H9 (cell line): ENCODE measurements around the gene PLEKHD1. TPM values are rescaled to one million over a fixed set of nuclear protein-coding genes. Genes with fewer than 3 reads are reported as not detected.

Experiments
- DNase-seq: peaks from one replicate; pipeline ENCODE4 v3.0.0-alpha.2; 2017
- H2AFZ ChIP-seq: one replicate; pipeline ENCODE4 v1.6.1; 2013; ENCODE audit warnings: mild to moderate bottlenecking, low read length, control low read depth, moderate library complexity
- H2AK5ac ChIP-seq: 2 replicates; pipeline ENCODE4 v1.6.1; 2013; ENCODE audit warnings: low read length, control low read depth, mixed read lengths; ENCODE audit not compliant: insufficient read length
- H2BK120ac ChIP-seq: one replicate; pipeline ENCODE4 v1.6.1; 2013; ENCODE audit warnings: low read depth, mild to moderate bottlenecking, low read length, control low read depth, inconsistent platforms; ENCODE audit not compliant: poor library complexity, severe bottlenecking
- H2BK12ac ChIP-seq: 2 replicates; pipeline ENCODE4 v1.6.1; 2013; ENCODE audit warnings: low read length, control low read depth, mixed read lengths, low read depth; ENCODE audit not compliant: insufficient read length
- H2BK15ac ChIP-seq: 2 replicates; pipeline ENCODE4 v1.6.1; 2013; ENCODE audit warnings: low read depth, low read length, control low read depth
- H2BK20ac ChIP-seq: one replicate; pipeline ENCODE4 v1.6.1; 2013; ENCODE audit warnings: low read depth, mild to moderate bottlenecking, low read length, control low read depth, inconsistent platforms; ENCODE audit not compliant: poor library complexity, severe bottlenecking
- H2BK5ac ChIP-seq: 2 replicates; pipeline ENCODE4 v1.6.1; 2013; ENCODE audit warnings: low read length, control low read depth, mixed read lengths; ENCODE audit not compliant: insufficient read length
- H3K14ac ChIP-seq: 2 replicates; pipeline ENCODE4 v1.6.1; 2013; ENCODE audit warnings: low read length, control low read depth; ENCODE audit not compliant: insufficient read depth
- H3K18ac ChIP-seq: 2 replicates; pipeline ENCODE4 v1.6.1; 2013; ENCODE audit warnings: low read depth, mild to moderate bottlenecking, mixed read lengths, low read length, control low read depth; ENCODE audit not compliant: insufficient read length
- H3K23ac ChIP-seq: 2 replicates; pipeline ENCODE4 v1.6.1; 2013; ENCODE audit warnings: low read length, control low read depth, mixed read lengths, low read depth; ENCODE audit not compliant: insufficient read length
- H3K23me2 ChIP-seq: 2 replicates; pipeline ENCODE4 v1.6.1; 2013; ENCODE audit warnings: low read depth, mild to moderate bottlenecking, mixed read lengths, low read length, control low read depth; ENCODE audit not compliant: insufficient read length, poor library complexity, severe bottlenecking
- H3K27ac ChIP-seq: 2 replicates; pipeline ENCODE4 v1.5.1; 2013; ENCODE audit warnings: low read length, control low read depth, mixed read lengths, low read depth; ENCODE audit not compliant: insufficient read length
- H3K27me3 ChIP-seq: 2 replicates; pipeline ENCODE4 v1.6.1; 2013; ENCODE audit warnings: low read length, control low read depth, inconsistent platforms; ENCODE audit not compliant: insufficient read depth
- H3K4ac ChIP-seq: 2 replicates; pipeline ENCODE4 v1.6.1; 2013; ENCODE audit warnings: low read depth, mild to moderate bottlenecking, control low read depth, inconsistent platforms, low read length, moderate library complexity
- H3K4me1 ChIP-seq: 2 replicates; pipeline ENCODE4 v1.6.1; 2013; ENCODE audit warnings: low read length, control low read depth, inconsistent platforms; ENCODE audit not compliant: insufficient read depth
- H3K4me2 ChIP-seq: 2 replicates; pipeline ENCODE4 v1.6.1; 2013; ENCODE audit warnings: low read length, control low read depth, mixed read lengths; ENCODE audit not compliant: insufficient read length, insufficient read depth
- H3K56ac ChIP-seq: 2 replicates; pipeline ENCODE4 v1.6.1; 2013; ENCODE audit warnings: low read depth, mild to moderate bottlenecking, mixed read lengths, low read length, control low read depth; ENCODE audit not compliant: insufficient read length
- H3K79me1 ChIP-seq: 2 replicates; pipeline ENCODE4 v1.6.1; 2013; ENCODE audit warnings: low read depth, mild to moderate bottlenecking, moderate library complexity, low read length, control low read depth, inconsistent platforms; ENCODE audit not compliant: insufficient read depth, poor library complexity, severe bottlenecking
- H3K79me2 ChIP-seq: 2 replicates; pipeline ENCODE4 v1.6.1; 2013; ENCODE audit warnings: low read length, control low read depth, inconsistent platforms; ENCODE audit not compliant: insufficient read depth
- H3K9ac ChIP-seq: 2 replicates; pipeline ENCODE4 v1.6.1; 2013; ENCODE audit warnings: low read length, control low read depth, mixed read lengths; ENCODE audit not compliant: insufficient read length; ENCODE audit errors: extremely low read depth
- H3K9me3 ChIP-seq: one replicate; pipeline ENCODE4 v1.6.1; 2013; ENCODE audit warnings: low read depth, low read length, inconsistent platforms; ENCODE audit not compliant: control insufficient read depth
- H3T11ph ChIP-seq: one replicate; pipeline ENCODE4 v1.6.1; 2013; ENCODE audit warnings: mild to moderate bottlenecking, low read length, control low read depth, inconsistent platforms
- H4K20me1 ChIP-seq: one replicate; pipeline ENCODE4 v1.6.1; 2013; ENCODE audit not compliant: control insufficient read depth, insufficient read length, insufficient read depth
- H4K5ac ChIP-seq: 2 replicates; pipeline ENCODE4 v1.6.1; 2013; ENCODE audit warnings: low read depth, mild to moderate bottlenecking, mixed read lengths, low read length, control low read depth; ENCODE audit not compliant: insufficient read length
- H4K8ac ChIP-seq: replicated peaks from 2 replicates; pipeline ENCODE4 v1.6.1; 2013; ENCODE audit warnings: low read length, control low read depth, mixed read lengths, low read depth; ENCODE audit not compliant: insufficient read length
- H4K91ac ChIP-seq: 2 replicates; pipeline ENCODE4 v1.6.1; 2013; ENCODE audit warnings: low read depth, mild to moderate bottlenecking, moderate library complexity, mixed read lengths, low read length, control low read depth; ENCODE audit not compliant: insufficient read length
- H3K27ac Mint-ChIP-seq, 3 experiments: 2 replicates in 2 of 3; 3 replicates in 1 of 3; pipeline ENCODE4 v1.8.0; 2020 to 2021; ENCODE audit warnings: mixed read lengths in 3 of 3, mild to moderate bottlenecking in 1 of 3, moderate library complexity in 1 of 3
- H3K27me3 Mint-ChIP-seq: 2 replicates; pipeline ENCODE4 v1.8.0; 2021; ENCODE audit warnings: low read depth, mild to moderate bottlenecking, moderate library complexity, mixed read lengths
- H3K36me3 Mint-ChIP-seq, 3 experiments: 2 replicates in 2 of 3; 3 replicates in 1 of 3; pipeline ENCODE4 v1.8.0; 2020 to 2021; ENCODE audit warnings: low read depth in 3 of 3, mixed read lengths in 3 of 3; ENCODE audit not compliant: insufficient read depth in 1 of 3
- H3K4me1 Mint-ChIP-seq, 2 experiments: 2 replicates each; pipeline ENCODE4 v1.8.0; 2020; ENCODE audit warnings: mixed read lengths in 2 of 2
- H3K4me3 Mint-ChIP-seq, 2 experiments: 2 replicates in 1 of 2; 3 replicates in 1 of 2; pipeline ENCODE4 v1.8.0; 2020 to 2021; ENCODE audit warnings: mild to moderate bottlenecking in 2 of 2, mixed read lengths in 2 of 2, moderate library complexity in 1 of 2
- H3K9me3 Mint-ChIP-seq, 2 experiments: 2 replicates in 1 of 2; 3 replicates in 1 of 2; pipeline ENCODE4 v1.8.0; 2020; ENCODE audit warnings: mild to moderate bottlenecking in 2 of 2, mixed read lengths in 2 of 2, moderate library complexity in 1 of 2
- WGBS: extraction: QIAGEN DNeasy Blood & Tissue Kit; methylation state at CpG from one replicate; pipeline ENCODE4 v1.1.7; 2013; ENCODE audit warnings: missing lambda C conversion rate, low lambda C conversion rate, mixed read lengths; ENCODE audit not compliant: insufficient read length; ENCODE audit errors: extremely low coverage; 5-methylcytosine and 5-hydroxymethylcytosine counted together
- total RNA-seq: library from RNA; stranded (reverse); gene quantifications from 2 replicates; pipeline ENCODE4 v1.2.1, GENCODE V29; 2021
- TF ChIP-seq, protein P1 (sequence below): fragments of 200-600 bp; sonication (generic); conservative IDR thresholded peaks from 3 replicates; pipeline ENCODE4 v1.8.0; 2021; ENCODE audit warnings: antibody characterized with exemption, mild to moderate bottlenecking

PLEKHD1 gene
- total RNA-seq, 1 experiment from 2014 or later = 0.37 TPM

DNA sequence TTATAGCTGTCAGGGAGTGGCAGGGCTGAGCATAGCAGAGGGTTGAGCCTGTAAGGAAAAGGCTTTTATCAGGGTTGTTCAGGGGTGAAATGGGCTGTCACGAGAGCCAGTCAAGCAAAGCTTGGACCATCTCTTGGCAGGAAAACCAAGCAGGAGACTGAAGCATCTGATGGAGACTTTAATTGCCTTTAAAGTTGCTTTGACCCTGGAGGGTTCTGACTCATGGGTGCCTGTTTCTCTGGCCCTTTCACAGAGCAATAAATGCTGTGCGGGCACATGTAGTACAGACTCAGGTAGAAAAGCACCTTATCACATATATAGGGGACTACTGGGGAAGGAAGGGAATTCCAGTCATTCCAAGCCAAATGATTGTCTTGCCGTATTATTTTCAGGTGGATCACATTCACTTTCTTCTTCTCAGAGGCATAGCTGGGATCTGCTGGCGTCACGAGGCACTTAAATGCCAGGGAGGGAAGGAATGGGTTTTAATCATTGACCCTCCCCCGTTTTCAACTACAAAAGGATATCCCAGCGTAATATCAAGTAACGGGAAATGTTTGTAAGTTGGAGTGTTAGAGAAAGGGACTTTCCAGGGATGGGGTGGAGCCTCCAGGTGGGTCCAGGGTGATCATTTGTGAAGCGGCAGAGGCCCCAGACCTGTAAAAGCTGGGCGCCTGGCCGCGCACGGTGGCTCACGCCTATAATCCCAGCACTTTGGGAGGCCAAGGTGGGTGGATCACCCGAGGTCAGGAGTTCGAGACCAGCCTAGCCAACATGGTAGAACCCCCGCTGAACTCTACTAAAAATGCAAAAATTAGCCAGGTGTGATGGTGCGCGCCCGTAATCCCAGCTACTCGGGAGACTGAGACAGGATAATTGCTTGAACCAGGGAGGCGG, 34.9 kb downstream of the PLEKHD1 start:
- no peaks in the 10 kb centered on the region for H3K9me3 ChIP-seq
- no peak overlapping the region for H2BK20ac ChIP-seq
- H3K27ac ChIP-seq = no peak overlapping the region
- peaks cover 26 to 29% of the 10 kb centered on the region in 2 experiments for H3K4me1 Mint-ChIP-seq
- no peak overlapping the region for H3K4me3 Mint-ChIP-seq
- H3T11ph ChIP-seq = no peak overlapping the region
- no peak overlapping the region; a peak in 1 of 7 replicates for H3K27ac Mint-ChIP-seq
- H2BK120ac ChIP-seq = no peak overlapping the region
- H4K5ac ChIP-seq = no peak overlapping the region
- no peak overlapping the region for H4K8ac ChIP-seq
- H4K20me1 ChIP-seq = no peaks in the 10 kb centered on the region
- H3K4me2 ChIP-seq = no peak overlapping the region
- H2BK15ac ChIP-seq = no peak overlapping the region
- peaks cover 4% of the 10 kb centered on the region for H3K27me3 Mint-ChIP-seq
- no peaks in the 10 kb centered on the region for H3K79me2 ChIP-seq
- H3K23me2 ChIP-seq = no peaks in the 10 kb centered on the region
- TF ChIP-seq, protein P1, sequence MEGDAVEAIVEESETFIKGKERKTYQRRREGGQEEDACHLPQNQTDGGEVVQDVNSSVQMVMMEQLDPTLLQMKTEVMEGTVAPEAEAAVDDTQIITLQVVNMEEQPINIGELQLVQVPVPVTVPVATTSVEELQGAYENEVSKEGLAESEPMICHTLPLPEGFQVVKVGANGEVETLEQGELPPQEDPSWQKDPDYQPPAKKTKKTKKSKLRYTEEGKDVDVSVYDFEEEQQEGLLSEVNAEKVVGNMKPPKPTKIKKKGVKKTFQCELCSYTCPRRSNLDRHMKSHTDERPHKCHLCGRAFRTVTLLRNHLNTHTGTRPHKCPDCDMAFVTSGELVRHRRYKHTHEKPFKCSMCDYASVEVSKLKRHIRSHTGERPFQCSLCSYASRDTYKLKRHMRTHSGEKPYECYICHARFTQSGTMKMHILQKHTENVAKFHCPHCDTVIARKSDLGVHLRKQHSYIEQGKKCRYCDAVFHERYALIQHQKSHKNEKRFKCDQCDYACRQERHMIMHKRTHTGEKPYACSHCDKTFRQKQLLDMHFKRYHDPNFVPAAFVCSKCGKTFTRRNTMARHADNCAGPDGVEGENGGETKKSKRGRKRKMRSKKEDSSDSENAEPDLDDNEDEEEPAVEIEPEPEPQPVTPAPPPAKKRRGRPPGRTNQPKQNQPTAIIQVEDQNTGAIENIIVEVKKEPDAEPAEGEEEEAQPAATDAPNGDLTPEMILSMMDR = no peak
- no peak overlapping the region for H2AK5ac ChIP-seq
- H3K79me1 ChIP-seq = no peaks in the 10 kb centered on the region
- H3K9me3 Mint-ChIP-seq = peaks cover 4 to 5% of the 10 kb centered on the region in 2 experiments; a peak in 3 of 5 replicates
- H4K91ac ChIP-seq = no peak overlapping the region
- H3K9ac ChIP-seq = no peak overlapping the region
- H3K23ac ChIP-seq = no peak overlapping the region
- no peak overlapping the region for H2AFZ ChIP-seq
- WGBS = no CpG with 5 or more reads among the region's 22 CpGs
- no peak overlapping the region for H2BK5ac ChIP-seq
- H3K18ac ChIP-seq = no peak overlapping the region
- no peak overlapping the region for H3K56ac ChIP-seq
- no peak overlapping the region for H3K14ac ChIP-seq
- no peaks in the 10 kb centered on the region for H3K27me3 ChIP-seq
- no peak overlapping the region for H3K4ac ChIP-seq
- H2BK12ac ChIP-seq = no peak overlapping the region
- DNase-seq = no peak
- H3K4me1 ChIP-seq = no peaks in the 10 kb centered on the region; the same call in 1 of the 2 replicates
- peaks cover 0 to 5% (median 3%) of the 10 kb centered on the region in 3 experiments; a peak in 1 of 7 replicates for H3K36me3 Mint-ChIP-seq
